IMR-90 (cell line): ENCODE data around the gene RPTOR. TPM values are rescaled to one million over a fixed set of nuclear protein-coding genes. Genes with fewer than 3 reads are reported as not detected.

Experiments used
- ATAC-seq: fragments of 200-7000 bp; cut with Tn5 transposase; 2 replicates; pipeline ENCODE4 v1.9.1; 2020; ENCODE audit warnings: low read depth, mild to moderate bottlenecking, moderate library complexity
- BruUV-seq: library from RNA; stranded (reverse); fragments of 400-500 nt; replicated peaks from 2 replicates; lab custom pipeline; 2021; lab: Mats Ljungman, UMichigan
- CTCF ChIA-PET: fragments of 300-600 bp; formaldehyde crosslinking; extraction: SDS; loops from one replicate; lab custom pipeline; 2021; ENCODE audit warnings: antibody characterized with exemption; lab: Yijun Ruan, JAX
- POLR2A ChIA-PET: fragments of 300-600 bp; sonication (Branson Sonifier 250); formaldehyde crosslinking; loops from one replicate; lab custom pipeline; 2022; ENCODE audit warnings: antibody characterized with exemption; ENCODE audit not compliant: unreplicated experiment; lab: Charles Lee
- DNase-seq: peaks from one replicate; pipeline ENCODE4 v3.0.0; 2013
- H2AFZ ChIP-seq: replicated peaks from 2 replicates; pipeline ENCODE3; 2013; ENCODE audit warnings: low read length, mild to moderate bottlenecking; ENCODE audit not compliant: poor library complexity
- H2AK5ac ChIP-seq: 2 replicates; pipeline ENCODE4 v1.6.1; 2013; ENCODE audit warnings: low read depth, low read length, inconsistent platforms
- H2AK9ac ChIP-seq: replicated peaks from 2 replicates; pipeline ENCODE3; 2013; ENCODE audit warnings: mild to moderate bottlenecking, low read depth, low read length, moderate library complexity; ENCODE audit not compliant: poor library complexity
- H2BK120ac ChIP-seq: 2 replicates; pipeline ENCODE4 v1.6.1; 2013; ENCODE audit warnings: low read depth, low read length, inconsistent platforms
- H2BK15ac ChIP-seq: 3 replicates; pipeline ENCODE4 v1.6.1; 2013; ENCODE audit warnings: low read depth, low read length, inconsistent platforms
- H2BK20ac ChIP-seq: 2 replicates; pipeline ENCODE4 v1.6.1; 2013; ENCODE audit warnings: low read depth, mild to moderate bottlenecking, inconsistent platforms, low read length, moderate library complexity
- H2BK5ac ChIP-seq: 2 replicates; pipeline ENCODE4 v1.6.1; 2013; ENCODE audit warnings: mild to moderate bottlenecking, low read depth, low read length, inconsistent platforms; ENCODE audit not compliant: poor library complexity, severe bottlenecking
- H3K14ac ChIP-seq: replicated peaks from 2 replicates; pipeline ENCODE4 v1.6.1; 2013; ENCODE audit warnings: low read depth, low read length, inconsistent platforms
- H3K18ac ChIP-seq: 2 replicates; pipeline ENCODE4 v1.6.1; 2013; ENCODE audit warnings: low read depth, low read length, control low read depth
- H3K23ac ChIP-seq: 2 replicates; pipeline ENCODE4 v1.6.1; 2013; ENCODE audit warnings: low read depth, low read length, inconsistent platforms
- H3K27ac ChIP-seq: 2 replicates; pipeline ENCODE4 v1.5.1; 2013; ENCODE audit warnings: mild to moderate bottlenecking, control low read depth, low read length; ENCODE audit not compliant: insufficient read depth
- H3K27me3 ChIP-seq: 2 replicates; pipeline ENCODE4 v1.6.1; 2013; ENCODE audit warnings: low read length; ENCODE audit not compliant: control insufficient read depth, insufficient read depth
- H3K36me3 ChIP-seq: 2 replicates; pipeline ENCODE4 v1.6.1; 2013; ENCODE audit warnings: low read length, mixed read lengths; ENCODE audit not compliant: control insufficient read depth, insufficient read depth
- H3K4ac ChIP-seq: 2 replicates; pipeline ENCODE4 v1.6.1; 2013; ENCODE audit warnings: low read depth, low read length, inconsistent platforms
- H3K4me1 ChIP-seq: 2 replicates; pipeline ENCODE4 v1.6.1; 2013; ENCODE audit warnings: low read length, mixed read lengths; ENCODE audit not compliant: control insufficient read depth, insufficient read depth
- H3K4me2 ChIP-seq: 2 replicates; pipeline ENCODE4 v1.6.1; 2013; ENCODE audit warnings: low read depth, mild to moderate bottlenecking, control low read depth, low read length, moderate library complexity
- H3K4me3 ChIP-seq: 2 replicates; pipeline ENCODE4 v1.5.1; 2013; ENCODE audit warnings: low read depth, mild to moderate bottlenecking, control low read depth, low read length, moderate library complexity; ENCODE audit not compliant: insufficient read depth
- H3K56ac ChIP-seq: 2 replicates; pipeline ENCODE4 v1.6.1; 2013; ENCODE audit warnings: low read length, inconsistent platforms; ENCODE audit not compliant: insufficient read depth; ENCODE audit errors: extremely low read depth
- H3K79me1 ChIP-seq, 2 experiments: 2 replicates each; pipeline ENCODE4 v1.6.1; 2013; ENCODE audit warnings: low read length in 2 of 2, inconsistent platforms in 1 of 2, low read depth in 1 of 2
- H3K9ac ChIP-seq: 2 replicates; pipeline ENCODE4 v1.6.1; 2013; ENCODE audit warnings: low read depth, low read length, control low read depth
- H3K9me1 ChIP-seq: 2 replicates; pipeline ENCODE4 v1.6.1; 2013; ENCODE audit warnings: low read length, inconsistent platforms; ENCODE audit not compliant: insufficient read depth
- H3K9me3 ChIP-seq: 2 replicates; pipeline ENCODE4 v1.6.1; 2013; ENCODE audit warnings: low read length; ENCODE audit not compliant: control insufficient read depth, insufficient read depth
- H4K20me1 ChIP-seq: 2 replicates; pipeline ENCODE4 v1.6.1; 2013; ENCODE audit warnings: low read length, inconsistent platforms; ENCODE audit not compliant: insufficient read depth
- H4K5ac ChIP-seq: 2 replicates; pipeline ENCODE4 v1.6.1; 2013; ENCODE audit warnings: mild to moderate bottlenecking, low read depth, low read length, control low read depth
- H4K8ac ChIP-seq, 2 experiments: 2 replicates each; pipeline ENCODE4 v1.6.1; 2013; ENCODE audit warnings: low read depth in 2 of 2, low read length in 2 of 2, control low read depth in 1 of 2, inconsistent platforms in 1 of 2
- H4K91ac ChIP-seq: 2 replicates; pipeline ENCODE4 v1.6.1; 2013; ENCODE audit warnings: low read depth, low read length, inconsistent platforms; ENCODE audit not compliant: insufficient read depth
- BHLHE40 ChIP-seq: fragments of 150-350 bp; IDR thresholded peaks from 2 replicates; pipeline ENCODE4 v1.6.1; 2016; ENCODE audit warnings: mild to moderate bottlenecking, low read depth, low read length
- CEBPB ChIP-seq: IDR thresholded peaks from 2 replicates; pipeline ENCODE4 v1.6.1; 2012; ENCODE audit warnings: low read depth, low read length, improper control_type of control experiment
- CHD1 ChIP-seq: IDR thresholded peaks from 2 replicates; pipeline ENCODE4 v1.6.1; 2012; ENCODE audit warnings: low read depth, low read length, improper control_type of control experiment
- CTCF ChIP-seq: conservative IDR thresholded peaks from 2 replicates; pipeline ENCODE4 v1.5.1; 2012; ENCODE audit warnings: mild to moderate bottlenecking, low read depth, low read length, improper control_type of control experiment
- ELK1 ChIP-seq: fragments of 150-350 bp; IDR thresholded peaks from 2 replicates; pipeline ENCODE4 v1.6.1; 2016; ENCODE audit warnings: low read depth, mild to moderate bottlenecking, low read length, moderate library complexity, borderline replicate concordance
- FOS ChIP-seq: fragments of 150-350 bp; IDR thresholded peaks from 2 replicates; pipeline ENCODE4 v1.6.1; 2016; ENCODE audit warnings: low read depth, low read length
- MAFK ChIP-seq: IDR thresholded peaks from 2 replicates; pipeline ENCODE4 v1.6.1; 2012; ENCODE audit warnings: low read depth, low read length, improper control_type of control experiment
- MAZ ChIP-seq: IDR thresholded peaks from 2 replicates; pipeline ENCODE4 v1.6.1; 2012; ENCODE audit warnings: low read depth, mild to moderate bottlenecking, low read length, improper control_type of control experiment, moderate library complexity, borderline replicate concordance
- MXI1 ChIP-seq: IDR thresholded peaks from 2 replicates; pipeline ENCODE4 v1.6.1; 2012; ENCODE audit warnings: low read depth, mild to moderate bottlenecking, low read length, moderate library complexity, borderline replicate concordance
- POLR2A ChIP-seq: IDR thresholded peaks from 2 replicates; pipeline ENCODE4 v1.6.1; 2012; ENCODE audit warnings: mild to moderate bottlenecking, low read depth, low read length
- RAD21 ChIP-seq: IDR thresholded peaks from 2 replicates; pipeline ENCODE4 v1.6.1; 2012; ENCODE audit warnings: low read length, improper control_type of control experiment
- RCOR1 ChIP-seq: IDR thresholded peaks from 2 replicates; pipeline ENCODE4 v1.6.1; 2012; ENCODE audit warnings: mild to moderate bottlenecking, low read length, improper control_type of control experiment; ENCODE audit not compliant: insufficient replicate concordance
- RFX5 ChIP-seq: IDR thresholded peaks from 2 replicates; pipeline ENCODE4 v1.8.0; 2012; ENCODE audit warnings: low read depth, mild to moderate bottlenecking, low read length, moderate library complexity
- USF2 ChIP-seq: fragments of 150-350 bp; IDR thresholded peaks from 2 replicates; pipeline ENCODE4 v1.6.1; 2017; ENCODE audit warnings: mild to moderate bottlenecking, antibody characterized with exemption, low read length, low read depth
- WGBS, 2 experiments: methylation state at CpG; one replicate each; pipeline versions ENCODE4 v1.1.5 to v1.1.7; 2013; ENCODE audit warnings: missing lambda C conversion rate in 2 of 2; ENCODE audit not compliant: insufficient read length in 1 of 2; ENCODE audit errors: extremely low coverage in 2 of 2; 5-methylcytosine and 5-hydroxymethylcytosine counted together
- dilution Hi-C: fragments of 300-500 bp; cut with HindIII; formaldehyde crosslinking; loops from one replicate; pipeline ENCODE4 v1.14.3; 2018; ENCODE audit warnings: low sequenced_read_pairs; ENCODE audit not compliant: unreplicated experiment
- in situ Hi-C: fragments of 300-500 bp; cut with MboI; formaldehyde crosslinking; loops from 3 replicates; pipeline ENCODE4 v1.14.3; 2019; ENCODE audit warnings: low sequenced_read_pairs, inconsistent platforms, mixed read lengths
- intact Hi-C: fragments of 100-400 bp; cut with micrococcal nuclease; formaldehyde crosslinking; loops from 2 replicates; pipeline ENCODE4 v1.10.0; 2022
- polyA plus RNA-seq, 3 experiments: library from polyadenylated mRNA; depleted of rRNA; stranded (reverse); fragments of >200 nt; gene quantifications; 2 replicates each; pipeline ENCODE4 v1.2.3, GENCODE V29; 2012; ENCODE audit warnings: low replicate concordance in 1 of 3
- total RNA-seq: library from RNA; depleted of rRNA; stranded (reverse); fragments of >200 nt; gene quantifications from 2 replicates; pipeline ENCODE4 v1.2.3, GENCODE V29; 2012

RPTOR gene
- total and polyA plus RNA-seq, 2 of the 4 experiments (the other 2 are of a cell fraction) = 10.8 to 14.7 TPM

DNA sequence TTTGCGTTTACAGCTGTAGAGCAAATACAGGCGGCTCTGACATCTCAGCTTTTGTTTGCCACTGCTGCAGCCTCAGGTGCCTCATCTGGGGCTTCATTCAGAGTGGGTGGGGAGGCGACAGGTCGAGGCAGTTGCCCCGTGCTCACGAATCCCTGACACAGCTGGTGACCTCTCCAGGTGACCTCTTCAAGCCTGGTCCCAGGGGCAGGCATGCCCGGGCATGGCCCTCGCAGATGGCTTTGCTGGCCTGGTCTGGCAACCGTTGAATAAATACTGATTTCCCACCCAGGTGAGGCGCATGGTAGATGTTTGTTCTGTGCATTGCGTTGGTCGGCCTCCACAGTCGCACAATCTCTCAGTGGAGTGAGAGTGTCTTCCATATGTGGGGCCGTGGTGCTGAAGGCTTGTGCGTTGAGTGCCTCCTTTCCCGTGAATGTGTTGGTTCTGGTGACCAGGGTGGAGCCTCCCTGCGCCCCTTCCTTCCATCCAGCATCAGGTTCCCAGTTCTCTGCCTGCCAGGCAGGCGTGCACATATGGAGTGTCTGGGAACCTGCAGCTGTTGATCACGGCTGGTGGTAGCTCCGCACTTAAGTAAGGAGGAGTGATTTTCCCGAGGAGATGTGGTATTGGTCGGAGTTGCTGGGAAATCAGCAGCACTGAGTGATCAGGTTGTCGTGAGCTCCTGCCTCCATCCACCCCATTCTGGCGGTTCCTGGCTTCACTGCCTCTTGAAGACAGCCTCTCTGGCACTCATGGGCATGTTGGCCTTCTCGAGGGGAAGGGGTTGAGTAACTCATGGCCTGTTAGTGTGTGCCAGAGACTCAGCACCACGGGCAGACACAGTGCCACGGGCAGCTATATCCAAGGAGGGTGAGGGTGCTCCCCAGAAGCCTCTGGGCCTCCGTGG lies 149.7 kb downstream of the RPTOR start:
- intact Hi-C loops = no loop called here
- Histone ChIP-seq H2AFZ (peak overlapping the region; percentile 9), H3K4ac (peak overlapping the region; percentile 61), H3K14ac (peak overlapping the region; percentile 13; the same call in 1 of the 2 replicates), H3K23ac (peak overlapping the region; percentile 12; the same call in 1 of the 2 replicates), H2BK15ac (no peak overlapping the region; the same call in 2 of the 3 replicates), H3K79me1 (peaks cover 32 to 87% of the 10 kb centered on the region in 2 experiments), H4K5ac (peak overlapping the region; percentile 79), H3K27me3 (no peaks in the 10 kb centered on the region), H3K9ac (no peak overlapping the region), H3K56ac (no peak overlapping the region), H3K4me2 (no peak overlapping the region), H3K9me3 (no peaks in the 10 kb centered on the region), H2AK9ac (peak overlapping the region; percentile 90), H2BK120ac (peak overlapping the region; percentile 62; the same call in 1 of the 2 replicates), H2BK5ac (peak overlapping the region; percentile 56), H4K91ac (peak overlapping the region; percentile 75), H3K36me3 (no peaks in the 10 kb centered on the region), H4K20me1 (peaks cover 14% of the 10 kb centered on the region), H3K18ac (peak overlapping the region; percentile 75), H3K4me3 (no peak overlapping the region), H3K4me1 (peaks cover 14% of the 10 kb centered on the region; the same call in 1 of the 2 replicates), H2AK5ac (peak overlapping the region; percentile 42), H3K9me1 (peaks cover 18% of the 10 kb centered on the region), H4K8ac (peak overlapping the region; percentile 22 to 33; a peak in 3 of 4 replicates), H2BK20ac (peak overlapping the region; percentile 69; the same call in 1 of the 2 replicates), H3K27ac (0 out of 2 replicates have a peak overlapping the region, but pooled peaks have one; percentile 3)
- ChIA-PET CTCF (no interaction called here), POLR2A (no interaction called here)
- dilution Hi-C loops = no loop called here
- ATAC-seq (no peak), DNase-seq (no peak)
- 95% methylated on average over 4 of the region's 28 CpGs; no CpG with 5 or more reads in 1 of the 2 experiments for WGBS, 2 experiments
- BruUV-seq = no TSS peak
- in situ Hi-C loops = no loop called here
- TF ChIP-seq CHD1 = no peak
- no peak for TF ChIP-seq USF2
- no peak for TF ChIP-seq MAZ
- no peak for TF ChIP-seq MXI1
- TF ChIP-seq POLR2A = no peak
- no peak for TF ChIP-seq BHLHE40
- no peak for TF ChIP-seq CTCF
- no peak for TF ChIP-seq FOS
- TF ChIP-seq RFX5 = no peak
- TF ChIP-seq MAFK = no peak
- no peak for TF ChIP-seq ELK1
- no peak for TF ChIP-seq RAD21
- no peak for TF ChIP-seq RCOR1
- TF ChIP-seq CEBPB = no peak
